GM12864 (cell line): ENCODE data around the gene TMEM129.

ENCODE experiments used
- DNase-seq: peaks from one replicate; pipeline ENCODE4 v3.0.0-alpha.2; 2011; ENCODE audit warnings: low read depth
- H3K4me3 ChIP-seq: 2 replicates; pipeline ENCODE4 v1.5.1; 2011; ENCODE audit warnings: mild to moderate bottlenecking, low read depth, low read length, control low read depth
- CTCF ChIP-seq: IDR thresholded peaks from 2 replicates; pipeline ENCODE4 v1.5.1; 2011; ENCODE audit warnings: low read depth, mild to moderate bottlenecking, moderate library complexity, low read length, control low read depth, inconsistent platforms; ENCODE audit errors: missing control alignments

TMEM129 gene

GRCh38 chr4:1744552-1744951 is 23.4 kb upstream of the TMEM129 start:
- H3K4me3 ChIP-seq, result no peak overlapping the region
- TF ChIP-seq CTCF, result no peak
- no peak for DNase-seq

DNA sequence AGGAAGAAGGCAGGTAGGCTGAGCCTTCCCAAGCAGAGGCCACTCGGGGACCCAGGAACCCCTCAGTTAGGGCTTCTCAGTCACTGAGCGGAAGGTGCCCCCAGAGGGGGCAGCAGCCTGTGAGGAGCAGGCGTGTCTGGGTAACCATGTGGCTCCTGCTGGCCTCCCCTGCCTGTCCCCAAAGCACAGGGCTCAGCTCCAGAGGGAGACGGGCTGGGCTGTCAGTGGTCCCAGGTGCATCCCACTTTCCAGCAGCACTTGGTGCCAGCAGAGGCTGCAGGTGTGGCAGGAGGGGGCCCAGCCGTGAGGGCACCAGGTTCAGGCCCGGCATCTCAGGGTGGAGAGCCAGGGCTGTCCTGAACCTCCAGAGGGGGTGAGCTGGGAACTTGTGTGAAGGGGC is 22.9 kb upstream of the TMEM129 start:
- TF ChIP-seq CTCF, result no peak
- no peak overlapping the region for H3K4me3 ChIP-seq
- DNase-seq, result no peak

DNA sequence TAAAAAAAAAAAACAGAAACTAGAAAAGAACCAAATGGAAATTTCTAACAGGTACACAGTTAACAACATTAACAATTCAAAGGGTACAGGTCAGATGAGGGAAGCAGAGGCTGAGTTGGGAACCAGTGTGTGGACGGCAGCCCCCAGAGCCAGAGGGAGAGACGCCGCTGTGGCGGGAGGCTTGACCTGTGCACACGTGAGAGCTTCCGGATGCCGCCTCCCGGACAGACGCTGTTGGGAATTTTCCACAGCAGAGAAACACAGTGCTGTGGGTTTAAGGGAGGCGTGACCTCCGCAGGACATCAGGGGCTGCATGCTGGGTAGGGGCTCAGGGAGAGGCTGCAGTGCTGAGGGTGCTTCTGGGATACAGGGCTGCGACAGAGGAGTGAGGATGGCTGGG is 22.4 kb upstream of the TMEM129 start:
- no peak for DNase-seq
- no peak overlapping the region for H3K4me3 ChIP-seq
- TF ChIP-seq CTCF, result no peak

DNA sequence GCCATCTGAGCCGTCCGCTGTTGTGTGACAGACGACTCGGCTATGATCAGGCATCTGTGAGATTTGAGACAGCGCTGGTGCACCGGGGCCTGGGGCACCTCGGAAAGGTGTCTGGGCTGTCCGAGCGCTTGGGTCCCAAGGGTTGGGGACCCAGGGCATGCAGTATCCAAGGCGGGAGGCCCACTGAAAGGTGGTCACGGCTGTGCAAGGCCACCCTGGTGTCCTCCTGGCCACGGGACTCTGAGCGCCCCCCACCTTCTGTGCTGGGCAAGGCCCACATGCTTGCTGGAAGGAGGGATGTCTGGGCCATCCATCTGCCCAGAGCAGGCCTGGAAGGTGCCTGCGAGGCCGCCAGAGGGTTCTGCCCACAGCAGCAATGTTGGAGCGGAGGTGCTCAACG is 20.1 kb upstream of the TMEM129 start:
- no peak for DNase-seq
- H3K4me3 ChIP-seq, result no peak overlapping the region
- no peak for TF ChIP-seq CTCF

DNA sequence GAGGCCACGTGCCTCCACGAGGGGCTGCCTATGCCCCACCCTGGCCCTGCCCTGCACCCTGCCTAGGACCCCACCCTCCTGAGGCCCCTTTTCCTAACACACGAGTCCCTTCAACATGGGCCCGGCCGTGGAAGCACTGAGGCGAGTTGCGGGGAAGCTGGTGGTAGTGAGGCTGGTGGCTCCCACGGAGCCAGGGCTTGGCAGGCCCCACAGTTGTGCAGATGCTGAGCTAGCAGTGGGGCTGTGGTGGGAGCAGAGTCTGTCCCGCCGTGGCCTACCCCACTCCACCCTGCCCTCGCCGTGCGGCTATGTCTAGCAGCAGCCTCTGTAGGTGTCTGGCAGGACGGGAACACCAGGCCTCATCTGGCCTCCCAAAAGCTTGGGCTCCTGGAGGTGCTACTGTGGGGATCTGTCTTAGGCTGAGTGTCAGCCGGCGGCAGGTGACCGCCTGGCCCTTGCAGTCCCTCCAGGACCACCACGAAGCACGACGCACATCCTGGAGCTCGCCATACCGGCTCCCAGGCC is 19.0 kb upstream of the TMEM129 start:
- H3K4me3 ChIP-seq, result no peak overlapping the region
- no peak for DNase-seq
- no peak for TF ChIP-seq CTCF

DNA sequence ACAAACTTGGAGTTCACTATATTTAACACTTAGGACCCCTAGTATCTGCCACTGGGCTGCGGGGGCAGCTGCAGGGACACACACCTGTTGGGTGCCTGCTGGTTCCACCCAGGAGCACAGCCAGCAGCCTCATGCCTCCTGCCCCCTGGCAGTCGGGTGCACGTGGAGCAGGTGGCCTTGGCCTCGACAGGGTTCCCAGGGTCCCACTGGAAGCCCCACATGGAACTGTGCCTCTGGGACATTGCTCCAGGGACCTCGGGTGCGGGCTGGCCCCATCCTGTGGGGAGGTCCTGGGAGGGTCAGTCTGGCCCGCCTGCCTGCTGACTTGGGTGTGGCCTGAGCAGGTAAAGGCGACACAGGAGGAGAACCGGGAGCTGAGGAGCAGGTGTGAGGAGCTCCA is 18.2 kb upstream of the TMEM129 start:
- DNase-seq, result no peak
- no peak overlapping the region for H3K4me3 ChIP-seq
- no peak for TF ChIP-seq CTCF

DNA sequence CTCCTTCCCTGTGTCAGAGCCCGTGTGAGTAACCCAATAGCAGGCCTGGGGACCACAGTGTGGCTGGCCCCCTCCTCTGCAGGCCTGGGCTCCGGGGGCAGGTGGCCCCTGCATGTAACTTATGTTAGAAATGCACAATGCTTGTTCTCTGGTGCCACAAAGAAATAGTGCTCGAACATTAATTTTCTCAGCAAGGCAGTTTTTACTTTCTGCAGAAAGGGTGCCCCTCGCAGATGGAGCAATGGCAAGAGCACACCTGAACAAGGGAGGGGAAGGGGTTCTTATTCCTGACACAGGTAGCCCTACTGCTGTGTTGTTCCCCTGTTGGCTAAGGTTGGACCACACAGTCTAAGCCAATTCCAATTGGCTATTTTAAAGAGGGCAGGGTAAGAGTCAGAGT is 17.3 kb upstream of the TMEM129 start:
- no peak for TF ChIP-seq CTCF
- no peak for DNase-seq
- H3K4me3 ChIP-seq, result no peak overlapping the region
